Measurements from ENCODE around the gene CHERP. TPM values are rescaled to one million over a fixed set of nuclear protein-coding genes. Genes with fewer than 3 reads are reported as not detected.
"Not testable (repeated sequence)": the region's sequence is repeated elsewhere in the genome, so short reads cannot be mapped to it uniquely, and the experiment has no call there.

The CHERP gene
- total and polyA plus RNA-seq, 2 donors (not counting 1 experiment from before 2014, with no cell fraction given), result 38.3 to 98.9 TPM

DNA sequence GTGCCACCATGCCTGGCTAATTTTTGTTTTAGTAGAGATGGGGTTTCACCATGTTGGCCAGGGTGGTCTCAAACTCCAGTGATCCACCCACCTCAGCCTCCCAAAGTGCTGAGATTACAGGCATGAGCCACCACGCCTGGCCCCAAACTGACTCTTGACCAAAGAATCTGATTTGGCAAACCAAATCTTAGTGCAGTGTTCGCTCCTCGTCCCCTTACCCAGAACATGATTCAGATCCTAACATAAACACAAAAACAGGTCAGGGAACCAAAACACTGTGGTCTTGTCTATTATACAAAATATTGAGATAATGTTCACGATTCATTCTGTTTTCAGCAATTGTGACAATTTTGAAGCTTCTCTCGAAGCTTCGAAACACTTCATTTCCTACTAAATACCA, 9.7 kb upstream of the CHERP start:
- ATAC-seq (ENCODE audit: low read depth); H3K4me1 Mint-ChIP-seq; H3K4me3 ChIP-seq (ENCODE audit: control extremely low read depth in 1 of 5, extremely low read depth in 1 of 5, insufficient read depth in 1 of 5, low read depth in 2 of 5, low read length in 4 of 5); H3K4me2 ChIP-seq (replicated peaks; ENCODE audit: low read depth, low read length, poor library complexity, severe bottlenecking); H3K9ac ChIP-seq (ENCODE audit: low read length); H3K9me3 Mint-ChIP-seq (ENCODE audit: insufficient read depth); H3K27me3 Mint-ChIP-seq; H3K27ac ChIP-seq (ENCODE audit: low read length in 2 of 2); H3K27ac Mint-ChIP-seq; H4K20me1 ChIP-seq (ENCODE audit: control insufficient read depth, insufficient read depth, low read length, poor library complexity, severe bottlenecking); H3K4me3 Mint-ChIP-seq; H3K4me1 ChIP-seq (ENCODE audit: control insufficient read depth in 2 of 2, insufficient read depth in 2 of 2, low read length in 2 of 2); H2AFZ ChIP-seq (ENCODE audit: insufficient read depth, low read depth, low read length, poor library complexity, severe bottlenecking); H3K9me3 ChIP-seq (ENCODE audit: control extremely low read depth in 1 of 3, control insufficient read depth in 2 of 3, insufficient read depth in 1 of 3, low read length in 2 of 3); H3K27me3 ChIP-seq (replicated peaks in 1 of 4; ENCODE audit: control extremely low read depth in 1 of 4, control insufficient read depth in 3 of 4, insufficient read depth in 4 of 4, low read length in 3 of 4); intact Hi-C loops (cut with micrococcal nuclease); DNase-seq; CTCF ChIA-PET: not testable (repeated sequence)
- WGBS (ENCODE audit: insufficient coverage), result 96% methylated on average over 3 of the region's 6 CpGs
- Histone ChIP-seq H3K79me2 (ENCODE audit: control insufficient read depth, insufficient read depth, low read length) (peaks cover 26% of the 10 kb centered on the region), H3K36me3 (replicated peaks in 1 of 2; ENCODE audit: control extremely low read depth in 1 of 2, control insufficient read depth in 1 of 2, extremely low read depth in 1 of 2, insufficient read depth in 2 of 2, low read length in 1 of 2) (peaks cover 1 to 31% of the 10 kb centered on the region in 2 experiments)
- POLR2A ChIA-PET, result interaction anchor here (0.7 kb wide), 1 partner anchor 8 kb away, joined by 5 read pairs; no protein-coding TSS in a partner anchor

DNA sequence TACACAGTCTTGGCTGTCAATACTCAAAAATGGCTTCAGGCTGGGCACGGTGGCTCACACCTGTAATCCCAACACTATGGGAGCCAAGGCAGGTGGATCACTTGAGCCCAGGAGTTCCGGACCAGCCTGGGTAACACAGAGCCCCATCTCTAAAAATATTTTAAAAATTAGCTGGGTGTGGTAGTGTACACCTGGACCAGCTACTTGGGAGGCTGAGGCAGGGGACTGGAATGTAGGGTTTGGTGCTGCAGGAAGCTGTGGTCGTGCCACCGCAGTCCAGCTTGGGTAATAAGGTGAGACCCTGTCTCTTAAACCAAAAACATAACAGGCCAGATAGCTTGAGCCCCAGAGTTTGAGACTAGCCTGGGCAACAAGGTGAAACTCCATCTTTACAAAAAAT, 6.7 kb upstream of the CHERP start:
- H3K9me3 Mint-ChIP-seq (ENCODE audit: insufficient read depth), result no peaks in the 10 kb centered on the region

More for the DNA sequence above, 6.7 kb upstream of the CHERP start:
- Mint-ChIP-seq H3K27ac (no peak overlapping the region), H3K4me1 (peaks cover 11% of the 10 kb centered on the region), H3K27me3 (no peaks in the 10 kb centered on the region), H3K4me3 (no peak overlapping the region)
- H2AFZ ChIP-seq (ENCODE audit: insufficient read depth, low read depth, low read length, poor library complexity, severe bottlenecking), result no peak overlapping the region
- CTCF ChIA-PET, result no interaction called here
- H3K36me3 ChIP-seq (replicated peaks in 1 of 2; ENCODE audit: control extremely low read depth in 1 of 2, control insufficient read depth in 1 of 2, extremely low read depth in 1 of 2, insufficient read depth in 2 of 2, low read length in 1 of 2), result peaks cover 1 to 19% of the 10 kb centered on the region in 2 experiments
- peaks cover 45% of the 10 kb centered on the region for H3K79me2 ChIP-seq (ENCODE audit: control insufficient read depth, insufficient read depth, low read length)
- no peak overlapping the region for H3K4me3 ChIP-seq (ENCODE audit: control extremely low read depth in 1 of 5, extremely low read depth in 1 of 5, insufficient read depth in 1 of 5, low read depth in 2 of 5, low read length in 4 of 5)
- intact Hi-C loops (cut with micrococcal nuclease), result no loop called here
- POLR2A ChIA-PET, result no interaction called here
- no peak for ATAC-seq (ENCODE audit: low read depth)
- H3K27me3 ChIP-seq (replicated peaks in 1 of 4; ENCODE audit: control extremely low read depth in 1 of 4, control insufficient read depth in 3 of 4, insufficient read depth in 4 of 4, low read length in 3 of 4), result no peaks in the 10 kb centered on the region
- no peak overlapping the region for H3K9ac ChIP-seq (ENCODE audit: low read length)
- H3K4me1 ChIP-seq (ENCODE audit: control insufficient read depth in 2 of 2, insufficient read depth in 2 of 2, low read length in 2 of 2), result peaks cover 9 to 17% of the 10 kb centered on the region in 2 donors
- peaks cover 4% of the 10 kb centered on the region for H4K20me1 ChIP-seq (ENCODE audit: control insufficient read depth, insufficient read depth, low read length, poor library complexity, severe bottlenecking)
- no peak overlapping the region for H3K4me2 ChIP-seq (replicated peaks; ENCODE audit: low read depth, low read length, poor library complexity, severe bottlenecking)
- WGBS (ENCODE audit: insufficient coverage), result no CpG with 5 or more reads among the region's 4 CpGs
- H3K9me3 ChIP-seq (ENCODE audit: control extremely low read depth in 1 of 3, control insufficient read depth in 2 of 3, insufficient read depth in 1 of 3, low read length in 2 of 3), result no peaks in the 10 kb centered on the region
- TF ChIP-seq, protein P1, sequence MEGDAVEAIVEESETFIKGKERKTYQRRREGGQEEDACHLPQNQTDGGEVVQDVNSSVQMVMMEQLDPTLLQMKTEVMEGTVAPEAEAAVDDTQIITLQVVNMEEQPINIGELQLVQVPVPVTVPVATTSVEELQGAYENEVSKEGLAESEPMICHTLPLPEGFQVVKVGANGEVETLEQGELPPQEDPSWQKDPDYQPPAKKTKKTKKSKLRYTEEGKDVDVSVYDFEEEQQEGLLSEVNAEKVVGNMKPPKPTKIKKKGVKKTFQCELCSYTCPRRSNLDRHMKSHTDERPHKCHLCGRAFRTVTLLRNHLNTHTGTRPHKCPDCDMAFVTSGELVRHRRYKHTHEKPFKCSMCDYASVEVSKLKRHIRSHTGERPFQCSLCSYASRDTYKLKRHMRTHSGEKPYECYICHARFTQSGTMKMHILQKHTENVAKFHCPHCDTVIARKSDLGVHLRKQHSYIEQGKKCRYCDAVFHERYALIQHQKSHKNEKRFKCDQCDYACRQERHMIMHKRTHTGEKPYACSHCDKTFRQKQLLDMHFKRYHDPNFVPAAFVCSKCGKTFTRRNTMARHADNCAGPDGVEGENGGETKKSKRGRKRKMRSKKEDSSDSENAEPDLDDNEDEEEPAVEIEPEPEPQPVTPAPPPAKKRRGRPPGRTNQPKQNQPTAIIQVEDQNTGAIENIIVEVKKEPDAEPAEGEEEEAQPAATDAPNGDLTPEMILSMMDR (IDR thresholded peaks at IDR 0.05), result no peak
- H3K27ac ChIP-seq (ENCODE audit: low read length in 2 of 2), result no peak overlapping the region
- DNase-seq, result no peak
